SK-N-SH (cell line): ENCODE data around the gene DGKZ.

Experiments
- CTCF ChIP-seq: fragments of 200-600 bp; sonication (generic); IDR thresholded peaks from 2 replicates; pipeline ENCODE4 v1.6.1; 2017; ENCODE audit warnings: antibody characterized with exemption, mild to moderate bottlenecking, moderate library complexity
- ELF1 ChIP-seq: IDR thresholded peaks from 2 replicates; pipeline ENCODE4 v1.4.0; 2012

GRCh38 chr11:46386674-46387073 lies 39.4 kb downstream of the DGKZ start:
- TF ChIP-seq CTCF (no peak), ELF1 (no peak)
